ENCODE measurements around the gene RPL38. TPM values are rescaled to one million over a fixed set of nuclear protein-coding genes. Genes with fewer than 3 reads are reported as not detected.

RPL38 gene
- total and polyA plus RNA-seq, 3 donors from 2014 or later = 345 to 1,788 (median 563) TPM

GRCh38 chr17:74163271-74163821 lies 40.1 kb upstream of the RPL38 start:
- H3K27me3 ChIP-seq = no peaks in the 10 kb centered on the region
- intact Hi-C loops (cut with DNase I; ENCODE audit: low total_unique reads) = no loop called here
- no peaks in the 10 kb centered on the region for H3K36me3 ChIP-seq (ENCODE audit: low read depth, missing control alignments)
- TF ChIP-seq POLR2A (IDR thresholded peaks at IDR 0.05) = no peak
- TF ChIP-seq CTCF (IDR thresholded peaks at IDR 0.05) = no peak
- 59 to 64% methylated on average over 11 of the region's 11 CpGs for WGBS, 2 donors
- no peak overlapping the region for H3K4me3 ChIP-seq
- H3K27ac ChIP-seq = no peak overlapping the region
- DNase-seq = no peak
- H3K4me1 ChIP-seq = no peaks in the 10 kb centered on the region
- no peaks in the 10 kb centered on the region for H3K9me3 ChIP-seq

- no peak for DNase-seq
- intact Hi-C loops (cut with DNase I; ENCODE audit: low total_unique reads) = no loop called here
- no peaks in the 10 kb centered on the region for H3K27me3 ChIP-seq
- no peak overlapping the region for H3K4me3 ChIP-seq
- no peak overlapping the region for H3K27ac ChIP-seq
- TF ChIP-seq CTCF (IDR thresholded peaks at IDR 0.05) (no peak), POLR2A (IDR thresholded peaks at IDR 0.05) (no peak)
- H3K36me3 ChIP-seq (ENCODE audit: low read depth, missing control alignments) = no peaks in the 10 kb centered on the region
- no peaks in the 10 kb centered on the region for H3K4me1 ChIP-seq
- WGBS, 2 donors = 81 to 82% methylated on average over 7 of the region's 7 CpGs
- H3K9me3 ChIP-seq = no peaks in the 10 kb centered on the region
Measured at GRCh38 chr17:74163836-74164235, 39.6 kb upstream of the RPL38 start.

- Histone ChIP-seq H3K27ac (no peak overlapping the region), H3K4me3 (no peak overlapping the region), H3K9me3 (no peaks in the 10 kb centered on the region), H3K36me3 (ENCODE audit: low read depth, missing control alignments) (no peaks in the 10 kb centered on the region), H3K4me1 (no peaks in the 10 kb centered on the region), H3K27me3 (no peaks in the 10 kb centered on the region)
- 79 to 92% methylated on average over 9 of the region's 9 CpGs for WGBS, 2 donors
- TF ChIP-seq CTCF (IDR thresholded peaks at IDR 0.05) (no peak), POLR2A (IDR thresholded peaks at IDR 0.05) (no peak)
- intact Hi-C loops (cut with DNase I; ENCODE audit: low total_unique reads) = no loop called here
- no peak for DNase-seq
Measured at GRCh38 chr17:74164446-74165045, 38.9 kb upstream of the RPL38 start.

GRCh38 chr17:74165797-74166365 lies 37.6 kb upstream of the RPL38 start:
- Histone ChIP-seq H3K27ac (no peak overlapping the region), H3K27me3 (no peaks in the 10 kb centered on the region), H3K36me3 (ENCODE audit: low read depth, missing control alignments) (no peaks in the 10 kb centered on the region), H3K4me3 (no peak overlapping the region), H3K4me1 (no peaks in the 10 kb centered on the region), H3K9me3 (no peaks in the 10 kb centered on the region)
- 85 to 89% methylated on average over 8 of the region's 8 CpGs for WGBS, 2 donors
- no peak for DNase-seq
- TF ChIP-seq CTCF (IDR thresholded peaks at IDR 0.05) = no peak
- no peak for TF ChIP-seq POLR2A (IDR thresholded peaks at IDR 0.05)
- intact Hi-C loops (cut with DNase I; ENCODE audit: low total_unique reads) = no loop called here

Measured in testis (tissue), 3 donors.